ENCODE measurements around the gene VGF. TPM values are rescaled to one million over a fixed set of nuclear protein-coding genes. Genes with fewer than 3 reads are reported as not detected.
"Not testable (repeated sequence)": the region's sequence is repeated elsewhere in the genome, so short reads cannot be mapped to it uniquely, and the experiment has no call there.

VGF gene
- total RNA-seq = 100 to 1,000 TPM in 1 of 8 experiments, 10 to 100 TPM in 4, 1 to 10 TPM in 1, under 1 TPM in 2; 0.36 to 101 (median 13.7) TPM

DNA sequence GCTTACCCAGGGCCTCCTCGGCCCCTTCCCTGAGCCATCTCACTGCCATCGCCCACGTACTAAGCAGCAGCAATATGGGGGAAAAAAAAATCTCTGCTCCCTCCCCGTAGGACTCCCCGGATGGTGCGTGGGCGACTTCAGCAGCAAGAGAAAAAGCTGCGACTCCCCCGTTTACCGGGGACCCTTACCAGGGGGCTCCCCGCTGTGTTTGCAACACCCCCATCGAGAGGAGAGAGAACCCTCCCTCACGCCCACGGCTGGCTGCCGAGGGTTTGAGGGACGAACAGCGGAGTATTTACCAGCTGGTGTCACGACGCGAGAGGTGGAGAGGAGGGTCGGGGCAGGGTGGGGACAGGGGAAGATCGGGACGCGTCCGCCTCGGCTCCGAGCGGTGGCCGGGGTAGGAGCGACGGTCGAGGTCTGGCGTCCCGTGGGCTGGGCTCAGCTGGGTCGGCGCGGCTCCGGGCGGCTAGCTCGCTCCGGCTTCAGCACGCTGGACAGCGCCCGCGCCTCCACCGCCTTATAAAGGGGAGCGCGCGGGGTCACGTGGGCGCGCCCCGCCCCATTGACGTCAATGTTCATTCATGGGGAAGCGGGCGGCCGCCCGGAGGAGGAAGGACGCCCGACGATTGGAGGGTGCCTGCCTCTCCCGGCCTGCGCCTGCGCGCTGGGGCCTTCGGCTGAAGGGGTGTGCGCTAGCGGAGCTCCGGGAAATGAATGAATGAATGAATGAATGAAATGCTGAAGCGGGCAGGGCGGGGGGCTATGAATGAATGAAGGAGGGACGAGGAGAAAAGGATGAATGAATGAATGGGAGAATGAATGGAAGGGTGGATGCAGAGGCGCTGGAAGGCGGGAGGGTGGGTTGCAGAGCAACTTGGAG is at the start of gene VGF:
VGF (minus strand) TSS at position 495 of the 883 bp plus-strand sequence. CDS start 726 bp downstream, outside the sequence.
- ATAC-seq (replicated peaks in 6 of 8) = peak; percentile 46 to 77 (median 56)
- in situ Hi-C loops (cut with MboI; ENCODE audit: low pct_unique_long_range_greater_than_20kb in 2 of 9, low sequenced_read_pairs in 9 of 9, unreplicated experiment in 9 of 9) = no loop called here
- WGBS, 10 experiments = 0 to 27% (median 3%) methylated on average over 2 to 21 of the region's 74 CpGs; no CpG with 5 or more reads in 5 of the 10 experiments
- Histone ChIP-seq H3K27ac (peak within 1 kb of the TSS; percentile 5 to 94), H3K4me1 (replicated peaks in 1 of 2) (peaks cover 34 to 37% of the 10 kb centered on the region in 2 donors), H3K4me3 (peak within 1 kb of the TSS; percentile 41 to 85 (median 47))

DNA sequence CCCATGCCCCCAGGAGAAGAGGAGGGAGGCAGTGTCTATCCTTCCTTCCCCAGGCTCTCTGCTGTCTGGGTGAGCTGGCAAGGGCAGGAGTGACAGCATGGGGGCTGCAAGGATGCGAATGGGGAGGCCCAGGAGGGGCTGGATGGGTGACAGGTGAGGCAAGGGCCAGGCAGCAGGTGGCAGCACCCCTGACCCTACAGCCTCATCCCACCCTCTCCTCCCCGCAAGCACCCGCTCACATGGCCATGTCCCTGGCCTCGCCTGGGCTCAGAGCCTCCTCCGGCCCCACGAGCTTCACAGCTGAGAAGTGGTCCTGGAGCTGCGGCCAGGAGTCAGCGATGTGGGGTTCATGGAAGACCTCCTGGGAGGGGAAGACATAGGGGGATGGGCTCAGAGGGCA is 46.6 kb upstream of the VGF start:
- Histone ChIP-seq H3K27ac (no peak overlapping the region), H3K4me3 (no peak overlapping the region), H3K4me1 (replicated peaks in 1 of 2) (peaks cover 5 to 9% of the 10 kb centered on the region in 2 donors)
- WGBS, 10 experiments = no CpG with 5 or more reads among the region's 8 CpGs
- in situ Hi-C loops (cut with MboI; ENCODE audit: low pct_unique_long_range_greater_than_20kb in 2 of 9, low sequenced_read_pairs in 9 of 9, unreplicated experiment in 9 of 9) = no loop called here
- no peak for ATAC-seq (replicated peaks in 6 of 8)

DNA sequence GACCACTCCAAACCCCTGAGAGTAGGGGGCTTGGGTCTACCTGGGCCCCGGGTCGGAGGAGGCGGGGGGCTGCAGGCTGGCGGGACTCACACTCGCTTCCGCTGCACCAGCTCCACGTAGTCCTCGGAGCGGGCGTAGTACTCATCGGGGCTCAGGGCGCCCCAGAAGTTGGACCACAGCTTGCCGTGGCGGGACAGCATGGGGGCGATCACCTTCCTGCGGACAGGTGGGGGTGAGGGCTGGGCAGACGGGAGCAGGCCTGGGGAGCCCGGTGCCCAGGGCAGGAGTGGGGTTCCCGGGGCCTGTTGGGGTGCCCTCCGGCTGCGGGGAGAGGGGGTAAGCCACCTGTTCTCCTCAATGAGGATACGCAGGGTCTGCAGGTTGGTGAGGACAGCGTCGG is 46.1 kb upstream of the VGF start:
- H3K4me1 ChIP-seq (replicated peaks in 1 of 2) = peaks cover 5 to 6% of the 10 kb centered on the region in 2 donors
- ATAC-seq (replicated peaks in 6 of 8) = no peak
- no peak overlapping the region for H3K4me3 ChIP-seq
- WGBS, 10 experiments = 100% methylated on average over 1 of the region's 24 CpGs; no CpG with 5 or more reads in 9 of the 10 experiments
- in situ Hi-C loops (cut with MboI; ENCODE audit: low pct_unique_long_range_greater_than_20kb in 2 of 9, low sequenced_read_pairs in 9 of 9, unreplicated experiment in 9 of 9) = no loop called here
- H3K27ac ChIP-seq = no peak overlapping the region

DNA sequence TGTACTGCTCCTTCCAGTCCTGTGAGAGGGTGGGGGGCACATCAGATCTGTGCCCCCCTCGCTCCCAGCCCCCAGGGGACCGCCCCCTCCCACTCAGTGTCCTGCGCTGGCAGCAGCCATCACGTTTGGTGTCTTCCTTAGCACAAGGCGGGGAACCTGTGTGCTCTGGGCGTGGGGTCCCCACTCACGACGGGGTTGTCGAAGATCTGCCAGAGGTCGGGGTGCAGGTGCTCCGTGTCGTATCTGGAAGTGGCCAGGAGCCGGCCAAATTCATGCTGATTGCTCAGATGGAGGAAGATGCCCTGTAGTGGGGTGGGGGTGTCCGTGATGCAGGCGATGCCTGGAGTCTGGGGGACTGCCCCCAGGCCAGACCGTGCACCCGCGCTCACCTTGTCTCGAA is 44.8 kb upstream of the VGF start:
- Histone ChIP-seq H3K4me1 (replicated peaks in 1 of 2) (no peaks in the 10 kb centered on the region), H3K27ac (no peak overlapping the region), H3K4me3 (no peak overlapping the region)
- in situ Hi-C loops (cut with MboI; ENCODE audit: low pct_unique_long_range_greater_than_20kb in 2 of 9, low sequenced_read_pairs in 9 of 9, unreplicated experiment in 9 of 9) = no loop called here
- 80 to 100% (median 90%) methylated on average over 1 to 3 of the region's 19 CpGs; no CpG with 5 or more reads in 7 of the 10 experiments for WGBS, 10 experiments
- peak in 1 of 8 experiments; percentile 11 for ATAC-seq (replicated peaks in 6 of 8)

DNA sequence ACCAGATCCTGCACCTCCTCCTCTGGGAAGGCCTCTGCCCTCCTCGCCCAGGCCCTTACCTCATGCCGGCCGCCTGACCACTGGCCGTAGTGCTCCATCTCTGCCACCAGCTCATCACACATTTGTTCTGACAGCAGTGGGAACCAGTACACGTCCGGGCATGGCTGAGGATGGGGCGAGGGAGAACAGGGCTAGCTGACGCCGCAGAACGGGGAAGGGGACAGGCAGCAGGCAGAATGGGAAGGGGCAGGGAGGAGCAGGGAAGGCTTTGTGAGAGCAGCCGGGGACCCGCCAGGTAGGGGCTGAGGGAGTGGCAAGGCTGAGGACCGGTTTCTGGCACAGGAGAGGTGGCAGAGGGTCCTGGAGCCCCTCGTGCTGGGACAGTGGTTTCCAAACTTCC is 43.4 kb upstream of the VGF start:
- Histone ChIP-seq H3K27ac (no peak overlapping the region), H3K4me1 (replicated peaks in 1 of 2) (no peaks in the 10 kb centered on the region), H3K4me3 (no peak overlapping the region)
- in situ Hi-C loops (cut with MboI; ENCODE audit: low pct_unique_long_range_greater_than_20kb in 2 of 9, low sequenced_read_pairs in 9 of 9, unreplicated experiment in 9 of 9) = no loop called here
- WGBS, 10 experiments = 58 to 100% (median 97%) methylated on average over 1 to 7 of the region's 14 CpGs; no CpG with 5 or more reads in 6 of the 10 experiments
- no peak for ATAC-seq (replicated peaks in 6 of 8)

DNA sequence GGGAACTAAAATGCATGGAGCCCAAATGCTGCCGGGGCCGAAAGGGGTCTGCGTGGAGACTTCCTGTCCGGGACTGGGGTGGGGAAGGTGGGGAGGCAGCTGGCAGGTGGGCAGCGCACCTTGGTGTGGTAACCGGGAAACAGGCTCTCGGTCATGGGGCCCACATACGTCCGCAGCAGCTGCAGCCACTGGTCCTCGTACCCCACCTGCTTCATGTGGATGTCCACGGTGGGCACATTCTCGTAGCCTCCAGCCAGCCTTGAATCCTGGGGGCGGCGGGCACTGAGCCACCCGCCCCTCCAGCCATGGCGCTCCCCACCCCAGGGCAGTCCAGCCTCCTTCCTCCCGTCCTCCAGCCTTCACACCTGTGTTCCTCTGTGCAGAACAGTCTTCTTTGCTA is 42.1 kb upstream of the VGF start:
- Histone ChIP-seq H3K4me3 (no peak overlapping the region), H3K27ac (no peak overlapping the region), H3K4me1 (replicated peaks in 1 of 2) (no peaks in the 10 kb centered on the region)
- WGBS, 10 experiments = 80% methylated on average over 1 of the region's 17 CpGs; no CpG with 5 or more reads in 9 of the 10 experiments
- in situ Hi-C loops (cut with MboI; ENCODE audit: low pct_unique_long_range_greater_than_20kb in 2 of 9, low sequenced_read_pairs in 9 of 9, unreplicated experiment in 9 of 9) = no loop called here
- ATAC-seq (replicated peaks in 6 of 8) = no peak

DNA sequence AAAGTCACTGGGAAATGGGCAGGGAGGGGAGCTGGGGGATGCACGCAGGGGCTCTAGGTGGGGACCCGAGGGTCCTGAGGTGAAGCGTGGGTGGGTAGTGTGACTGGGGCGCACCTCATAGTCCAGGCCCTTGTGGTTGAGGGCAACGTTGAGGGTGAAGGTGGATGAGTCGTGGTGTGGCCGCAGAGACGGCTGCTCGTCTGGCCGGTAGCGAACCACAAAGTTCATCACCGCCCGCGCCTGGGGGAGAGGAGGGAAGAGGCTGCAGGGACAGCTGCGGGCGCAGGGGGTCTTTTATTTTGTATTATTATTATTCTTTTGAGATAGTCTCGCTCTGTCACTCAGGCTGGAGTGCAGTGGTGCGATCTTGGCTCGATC is 41.3 kb upstream of the VGF start:
- in situ Hi-C loops (cut with MboI; ENCODE audit: low pct_unique_long_range_greater_than_20kb in 2 of 9, low sequenced_read_pairs in 9 of 9, unreplicated experiment in 9 of 9) = no loop called here

DNA sequence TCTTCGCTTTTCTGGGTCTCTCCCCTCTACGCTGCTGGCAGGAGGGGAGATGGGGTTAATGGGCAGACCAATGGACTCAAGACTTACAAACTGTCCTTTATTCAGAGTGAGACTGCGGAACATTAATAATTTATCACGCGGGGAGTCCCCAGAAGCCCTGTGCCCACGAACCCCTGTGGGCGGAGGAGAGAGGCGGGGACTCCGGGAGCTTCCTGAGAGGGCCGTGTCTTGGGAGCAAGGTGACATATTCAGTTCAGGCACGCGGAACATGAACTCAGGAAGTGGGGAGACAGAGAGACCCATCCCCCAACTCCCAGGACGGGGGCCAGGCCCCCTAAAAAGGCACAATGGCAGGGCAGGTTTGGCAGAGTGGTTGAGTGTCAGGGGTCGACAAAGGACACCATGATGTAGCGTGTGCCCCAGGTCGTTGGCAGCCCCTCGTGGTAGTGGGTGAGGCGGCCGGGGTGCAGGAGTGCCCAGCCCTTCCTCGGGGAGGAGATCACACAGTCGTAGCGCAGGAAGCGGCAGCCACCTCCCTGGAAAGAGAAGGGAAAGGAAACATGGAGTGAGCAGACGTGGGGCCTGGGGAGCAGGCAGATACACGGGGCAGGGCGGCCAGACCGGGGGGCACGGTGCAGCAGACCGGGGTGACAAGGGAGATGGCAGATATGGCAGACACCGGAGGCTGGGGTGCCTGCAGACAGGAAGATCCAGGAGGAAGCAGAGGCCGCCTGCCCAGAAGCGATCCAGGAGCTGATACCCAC is 40.7 kb upstream of the VGF start:
- no peak overlapping the region for H3K27ac ChIP-seq
- 50 to 100% (median 80%) methylated on average over 1 to 10 of the region's 32 CpGs; no CpG with 5 or more reads in 3 of the 10 experiments for WGBS, 10 experiments
- H3K4me3 ChIP-seq = no peak overlapping the region
- ATAC-seq (replicated peaks in 6 of 8) = no peak
- peaks cover 0 to 8% of the 10 kb centered on the region in 2 donors for H3K4me1 ChIP-seq (replicated peaks in 1 of 2)
- in situ Hi-C loops (cut with MboI; ENCODE audit: low pct_unique_long_range_greater_than_20kb in 2 of 9, low sequenced_read_pairs in 9 of 9, unreplicated experiment in 9 of 9) = no loop called here

More for the DNA sequence above, 41.3 kb upstream of the VGF start:
- Histone ChIP-seq H3K27ac (no peak overlapping the region), H3K4me3 (no peak overlapping the region), H3K4me1 (replicated peaks in 1 of 2) (peaks cover 0 to 5% of the 10 kb centered on the region in 2 donors)
- ATAC-seq (replicated peaks in 6 of 8) = peak in 1 of 8 experiments; percentile 15
- WGBS, 10 experiments = 100% methylated on average over 2 of the region's 19 CpGs; no CpG with 5 or more reads in 8 of the 10 experiments

DNA sequence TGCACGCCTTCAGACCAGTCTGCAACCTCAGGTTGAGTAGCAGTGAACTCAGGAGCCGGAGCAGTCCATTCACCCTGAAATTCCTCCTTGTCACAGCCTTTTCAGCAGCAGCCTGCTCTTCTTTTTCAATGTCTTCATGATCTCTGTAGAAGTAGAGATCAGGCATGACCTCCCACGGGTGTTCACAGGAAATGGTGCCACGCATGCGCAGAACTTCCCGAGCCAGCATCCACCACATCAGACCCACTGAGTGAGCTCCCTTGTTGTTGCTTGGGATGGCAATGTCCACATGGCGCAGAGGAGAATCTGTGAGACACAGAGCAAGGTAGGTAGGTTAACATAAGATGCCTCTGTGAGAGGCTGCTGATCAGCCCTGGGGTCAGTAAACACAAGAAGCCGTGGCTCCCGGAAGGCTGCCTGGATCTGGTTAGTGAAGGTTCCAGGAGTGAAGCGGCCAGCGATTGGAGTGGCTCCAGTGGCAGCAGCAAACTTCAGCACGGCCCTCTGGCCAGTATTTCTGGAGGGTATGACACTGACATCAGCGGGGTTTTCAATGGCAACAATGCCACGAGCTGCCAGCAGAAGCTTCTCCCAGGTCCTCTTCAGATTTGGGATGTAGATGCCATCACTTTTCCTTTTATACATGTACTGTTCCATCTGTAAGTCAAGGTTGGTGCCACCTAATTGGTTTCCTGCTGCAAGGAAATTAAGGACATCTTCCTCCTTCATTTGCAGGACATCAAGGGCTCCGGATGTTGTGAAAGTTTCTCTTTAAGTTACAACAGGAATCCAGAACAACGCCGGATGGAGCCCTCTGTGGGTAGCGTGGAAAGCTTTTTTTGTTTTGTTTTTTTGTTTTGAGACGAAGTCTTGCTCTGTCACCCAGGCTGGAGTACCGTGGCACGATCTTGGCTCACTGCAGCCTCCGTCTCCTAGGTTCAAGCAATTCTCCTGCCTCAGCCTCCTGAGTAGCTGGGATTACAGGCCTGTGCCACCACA is 38.7 kb upstream of the VGF start:
- H3K4me3 ChIP-seq; in situ Hi-C loops (cut with MboI; ENCODE audit: low pct_unique_long_range_greater_than_20kb in 2 of 9, low sequenced_read_pairs in 9 of 9, unreplicated experiment in 9 of 9); ATAC-seq (replicated peaks in 6 of 8); H3K27ac ChIP-seq: not testable (repeated sequence)
- 21 to 100% (median 64%) methylated on average over 1 to 9 of the region's 22 CpGs for WGBS, 10 experiments
- H3K4me1 ChIP-seq (replicated peaks in 1 of 2) = peaks cover 0 to 15% of the 10 kb centered on the region in 2 donors

DNA sequence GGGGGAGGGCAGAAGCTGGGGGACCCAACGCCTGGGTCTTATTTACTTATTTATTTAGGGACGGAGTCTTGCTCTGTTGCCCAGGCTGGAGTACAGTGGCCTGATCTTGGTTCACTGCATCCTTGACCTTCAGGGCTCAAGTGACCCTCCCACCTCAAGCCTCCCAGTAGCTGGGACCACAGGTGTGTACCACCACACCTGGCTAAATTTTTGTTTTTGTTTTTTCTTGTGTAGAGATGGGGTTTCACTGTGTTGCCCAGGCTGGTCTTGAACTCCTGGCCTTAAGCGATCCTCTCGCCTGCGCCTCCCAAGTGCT is 37.2 kb upstream of the VGF start:
- no peak for ATAC-seq (replicated peaks in 6 of 8)
- Histone ChIP-seq H3K27ac (no peak overlapping the region), H3K4me1 (replicated peaks in 1 of 2) (peaks cover 0 to 15% of the 10 kb centered on the region in 2 donors), H3K4me3 (no peak overlapping the region)
- WGBS, 10 experiments = 20 to 100% (median 60%) methylated on average over 1 to 3 of the region's 5 CpGs; no CpG with 5 or more reads in 5 of the 10 experiments
- in situ Hi-C loops (cut with MboI; ENCODE audit: low pct_unique_long_range_greater_than_20kb in 2 of 9, low sequenced_read_pairs in 9 of 9, unreplicated experiment in 9 of 9) = no loop called here

DNA sequence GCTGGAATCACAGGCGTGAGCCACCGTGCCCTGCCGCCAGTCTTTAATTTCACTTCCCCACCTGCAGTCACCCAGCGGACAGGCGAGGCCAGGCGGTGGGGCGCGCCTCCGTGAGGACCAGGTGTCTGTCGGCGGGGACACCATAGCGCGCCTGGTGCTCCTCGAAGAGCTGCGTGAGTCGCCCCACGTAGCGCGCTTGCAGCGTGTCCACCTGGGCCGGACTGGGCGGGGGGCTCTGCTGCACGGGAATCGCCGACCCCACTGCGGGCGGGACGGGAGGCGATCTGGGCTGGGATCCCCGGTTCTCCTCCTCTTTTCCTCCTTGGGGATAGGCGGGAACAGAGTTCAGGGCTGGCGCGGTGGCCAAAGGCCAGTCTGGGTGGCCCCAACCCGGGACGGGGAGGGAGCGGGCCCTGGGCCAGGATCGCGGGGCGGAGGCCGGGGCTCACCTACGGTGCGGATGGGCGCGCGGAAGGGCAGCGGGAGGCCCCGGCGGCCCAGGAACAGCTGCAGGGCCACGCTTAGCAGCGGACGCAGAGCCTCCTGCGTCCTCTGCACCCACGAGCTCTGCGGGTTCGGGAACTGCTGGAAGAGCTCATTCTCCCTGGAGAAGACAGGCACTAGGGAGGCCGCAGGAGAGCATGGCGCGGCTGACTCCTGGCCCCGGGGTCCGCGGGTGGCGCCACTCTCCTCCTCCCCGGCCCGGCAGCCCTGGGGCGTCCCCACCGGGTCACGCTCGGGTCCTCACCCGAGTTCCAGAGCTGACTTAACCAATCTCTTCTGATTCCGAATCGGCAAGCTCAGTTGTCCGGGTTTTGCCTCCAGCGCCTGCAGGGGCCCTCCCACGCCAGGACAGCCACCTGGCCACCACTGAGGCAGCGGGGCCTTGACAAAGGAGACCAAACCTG is 36.6 kb upstream of the VGF start:
- H3K4me1 ChIP-seq (replicated peaks in 1 of 2) = peaks cover 0 to 15% of the 10 kb centered on the region in 2 donors
- no peak overlapping the region for H3K4me3 ChIP-seq
- 0 to 90% (median 29%) methylated on average over 1 to 8 of the region's 75 CpGs; no CpG with 5 or more reads in 4 of the 10 experiments for WGBS, 10 experiments
- peak in 6 of 8 experiments; percentile 14 to 65 (median 40) for ATAC-seq (replicated peaks in 6 of 8)
- no peak overlapping the region for H3K27ac ChIP-seq
- in situ Hi-C loops (cut with MboI; ENCODE audit: low pct_unique_long_range_greater_than_20kb in 2 of 9, low sequenced_read_pairs in 9 of 9, unreplicated experiment in 9 of 9) = no loop called here

Measured in motor neuron (in vitro differentiated cells).